H1 (cell line): ENCODE measurements around the gene VAPA. TPM values are rescaled to one million over a fixed set of nuclear protein-coding genes. Genes with fewer than 3 reads are reported as not detected.

Experiments used
- ASH2L ChIP-seq: fragments of 200-600, 300-600 bp; sonication (generic); IDR thresholded peaks from one replicate; pipeline ENCODE4 v1.7.1; 2017; ENCODE audit warnings: low read length
- CHD7 ChIP-seq: fragments of 300-600 bp; sonication (generic); IDR thresholded peaks from 2 replicates; pipeline ENCODE4 v1.7.1; 2012; ENCODE audit warnings: low read length, moderate library complexity, mild to moderate bottlenecking, inconsistent platforms; ENCODE audit not compliant: insufficient replicate concordance
- CREB1 ChIP-seq: IDR thresholded peaks from 2 replicates; pipeline ENCODE4 v1.6.1; 2012; ENCODE audit warnings: inconsistent platforms
- TBP ChIP-seq: IDR thresholded peaks from 2 replicates; pipeline ENCODE4 v1.6.1; 2011; ENCODE audit warnings: low read depth, low read length, improper control_type of control experiment
- USF2 ChIP-seq: IDR thresholded peaks from 2 replicates; pipeline ENCODE4 v1.6.1; 2011; ENCODE audit warnings: low read length, improper control_type of control experiment
- YY1 ChIP-seq: IDR thresholded peaks from 2 replicates; pipeline ENCODE4 v1.6.1; 2011; ENCODE audit warnings: low read depth, mild to moderate bottlenecking, low read length
- polyA plus RNA-seq, 7 experiments: library from polyadenylated mRNA; depleted of rRNA in 3 of 7; stranded (reverse) in 5 of 7; unstranded in 2 of 7; fragments of >200 nt in 5 of 7; fragments of 200-250 nt in 2 of 7; gene quantifications; 1 replicate in 5 of 7; 2 replicates in 1 of 7; 4 replicates in 1 of 7; pipeline versions ENCODE4 v1.2.1 to v1.2.3, GENCODE V29; 2011 to 2013; ENCODE audit warnings: missing spikeins in 2 of 7, mixed read lengths in 2 of 7
- total RNA-seq: library from RNA; stranded (reverse); fragmentation: NEBNext Ultra II Directional; extraction: Animal tissue kit (Norgen Biotek cat#: 25700); gene quantifications from 2 replicates; pipeline ENCODE4 v1.2.1, GENCODE V29; 2021

The VAPA gene
- total and polyA plus RNA-seq, 2 of the 8 experiments (the other 6 are each of a cell fraction or from before 2014, with no cell fraction given) = 79.7 to 130 TPM

GRCh38 chr18:9901377-9901776 lies 12.4 kb upstream of the VAPA start (continued):
- no peak for TF ChIP-seq CHD7
- TF ChIP-seq USF2 = no peak
- no peak for TF ChIP-seq CREB1
- TF ChIP-seq YY1 = no peak
- no peak for TF ChIP-seq ASH2L
- TF ChIP-seq TBP = no peak
